Measurements from ENCODE around the gene ATF7. TPM values are rescaled to one million over a fixed set of nuclear protein-coding genes. Genes with fewer than 3 reads are reported as not detected.

The ATF7 gene
- polyA plus RNA-seq, 1 of the 3 experiments (the other 2 are of a cell fraction) = 12.8 TPM

- TF ChIP-seq, protein P1, sequence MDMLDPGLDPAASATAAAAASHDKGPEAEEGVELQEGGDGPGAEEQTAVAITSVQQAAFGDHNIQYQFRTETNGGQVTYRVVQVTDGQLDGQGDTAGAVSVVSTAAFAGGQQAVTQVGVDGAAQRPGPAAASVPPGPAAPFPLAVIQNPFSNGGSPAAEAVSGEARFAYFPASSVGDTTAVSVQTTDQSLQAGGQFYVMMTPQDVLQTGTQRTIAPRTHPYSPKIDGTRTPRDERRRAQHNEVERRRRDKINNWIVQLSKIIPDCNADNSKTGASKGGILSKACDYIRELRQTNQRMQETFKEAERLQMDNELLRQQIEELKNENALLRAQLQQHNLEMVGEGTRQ (IDR thresholded peaks at IDR 0.05; ENCODE audit: borderline replicate concordance, low read depth, low read length) = no peak
- no peak for TF ChIP-seq TEAD4 (IDR thresholded peaks at IDR 0.05; ENCODE audit: borderline replicate concordance, insufficient read depth)
- no peak for TF ChIP-seq NFIC (IDR thresholded peaks at IDR 0.05; ENCODE audit: borderline replicate concordance)
Measured at GRCh38 chr12:53476769-53477209, 149.4 kb downstream of the ATF7 start (continued).

DNA sequence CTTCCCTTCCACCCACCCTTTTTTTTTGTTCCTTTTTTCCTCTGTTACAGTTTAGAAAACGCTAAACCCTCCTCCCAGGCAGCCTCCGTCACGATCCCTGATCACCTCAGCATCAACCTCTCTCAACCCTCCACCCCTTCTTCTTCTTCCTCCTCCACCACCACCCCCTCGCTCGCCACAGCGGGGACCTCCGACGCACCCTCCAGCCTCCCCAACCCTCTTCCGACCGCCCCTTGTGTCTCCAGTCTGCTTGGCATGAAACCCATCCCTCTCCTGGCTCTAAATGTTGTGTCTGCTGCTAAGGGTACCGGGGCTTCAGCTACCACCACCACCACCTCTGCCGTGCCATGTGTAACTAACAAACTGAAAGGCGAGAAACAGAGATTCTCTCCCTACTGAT lies 151.4 kb downstream of the ATF7 start:
- 91% methylated on average over 13 of the region's 13 CpGs for WGBS (ENCODE audit: low lambda C conversion rate)
- H3K9me2 ChIP-seq = no peaks in the 10 kb centered on the region
- no peak overlapping the region for H2AFZ ChIP-seq (ENCODE audit: low read depth)
- H3F3A ChIP-seq (replicated peaks; ENCODE audit: insufficient read depth) = peaks cover 86% of the 10 kb centered on the region
- DNase-seq = no peak
- no peak overlapping the region for H3K4me3 ChIP-seq (ENCODE audit: low read depth in 2 of 2, low read length in 1 of 2)
- ChIA-PET CTCF (interaction anchor here (0.6 to 5.4 kb wide), 9 partner anchors 12 to 153 kb away, joined by 3 to 32 read pairs (median 4); partner anchors contain the start of gene AAAS), POLR2A (interaction anchor here (0.5 to 2.3 kb wide), 7 partner anchors 9 to 299 kb away, joined by 3 to 10 read pairs (median 3); no protein-coding TSS in a partner anchor)
- no peaks in the 10 kb centered on the region for H3K27me3 ChIP-seq (ENCODE audit: insufficient read depth)
- peaks cover 87 to 95% of the 10 kb centered on the region in 2 experiments for H3K36me3 ChIP-seq (replicated peaks in 1 of 2; ENCODE audit: control insufficient read depth in 1 of 2, insufficient read depth in 2 of 2, low read length in 1 of 2)
- H3K4me2 ChIP-seq = no peak overlapping the region
- H3K9me3 ChIP-seq = no peaks in the 10 kb centered on the region
- H3K4me1 ChIP-seq (ENCODE audit: control insufficient read depth in 1 of 2, insufficient read depth in 2 of 2, low read depth in 1 of 2, low read length in 1 of 2) = peaks cover under 1 to 5% of the 10 kb centered on the region in 2 experiments; a peak in 2 of 4 replicates
- peaks cover 93% of the 10 kb centered on the region for H4K20me1 ChIP-seq (ENCODE audit: insufficient read depth)
- peak overlapping the region in 1 of 2 experiments; percentile 9; a peak in 1 of 4 replicates for H3K27ac ChIP-seq (ENCODE audit: low read depth in 2 of 2, low read length in 1 of 2)
- H3K79me2 ChIP-seq (ENCODE audit: insufficient read depth) = peaks cover 91% of the 10 kb centered on the region
- TF ChIP-seq GABPA (IDR thresholded peaks at IDR 0.05; ENCODE audit: low read depth) (no peak), FOXJ3 (CRISPR knock-in tag; IDR thresholded peaks at IDR 0.05) (no peak), CTCF (IDR thresholded peaks at IDR 0.05) (no peak), GATA2 (CRISPR knock-in tag; IDR thresholded peaks at IDR 0.05) (no peak), ELF1 (IDR thresholded peaks at IDR 0.05) (no peak), RAD21 (IDR thresholded peaks at IDR 0.05; ENCODE audit: low read length) (no peak), FOSL2 (IDR thresholded peaks at IDR 0.05; ENCODE audit: borderline replicate concordance, low read depth) (no peak), EP300 (IDR thresholded peaks at IDR 0.05; ENCODE audit: borderline replicate concordance in 1 of 2, low read depth in 1 of 2, low read length in 1 of 2) (no peak), SMC3 (IDR thresholded peaks at IDR 0.05; ENCODE audit: low read depth, low read length) (no peak), USF1 (IDR thresholded peaks at IDR 0.05; ENCODE audit: borderline replicate concordance, low read depth) (no peak), MXI1 (IDR thresholded peaks at IDR 0.05; ENCODE audit: low read depth, low read length) (no peak), NFIC (IDR thresholded peaks at IDR 0.05; ENCODE audit: borderline replicate concordance) (no peak), SIN3A (IDR thresholded peaks at IDR 0.05; ENCODE audit: borderline replicate concordance, low read depth, low read length) (no peak), MEF2A (IDR thresholded peaks at IDR 0.05; ENCODE audit: borderline replicate concordance, low read depth) (no peak), POLR2AphosphoS5 (IDR thresholded peaks at IDR 0.05; ENCODE audit: low read depth, low read length) (no peak), PBX3 (IDR thresholded peaks at IDR 0.05) (no peak), FOXM1 (IDR thresholded peaks at IDR 0.05; ENCODE audit: low read depth) (no peak), MAX (IDR thresholded peaks at IDR 0.05; ENCODE audit: low read depth) (no peak)
- TF ChIP-seq, protein P2, sequence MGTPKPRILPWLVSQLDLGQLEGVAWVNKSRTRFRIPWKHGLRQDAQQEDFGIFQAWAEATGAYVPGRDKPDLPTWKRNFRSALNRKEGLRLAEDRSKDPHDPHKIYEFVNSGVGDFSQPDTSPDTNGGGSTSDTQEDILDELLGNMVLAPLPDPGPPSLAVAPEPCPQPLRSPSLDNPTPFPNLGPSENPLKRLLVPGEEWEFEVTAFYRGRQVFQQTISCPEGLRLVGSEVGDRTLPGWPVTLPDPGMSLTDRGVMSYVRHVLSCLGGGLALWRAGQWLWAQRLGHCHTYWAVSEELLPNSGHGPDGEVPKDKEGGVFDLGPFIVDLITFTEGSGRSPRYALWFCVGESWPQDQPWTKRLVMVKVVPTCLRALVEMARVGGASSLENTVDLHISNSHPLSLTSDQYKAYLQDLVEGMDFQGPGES (IDR thresholded peaks at IDR 0.05; ENCODE audit: low read depth, low read length) = no peak
- TF ChIP-seq, protein P1 (IDR thresholded peaks at IDR 0.05; ENCODE audit: borderline replicate concordance, low read depth, low read length) = no peak
- H3K9ac ChIP-seq = no peak overlapping the region

All from SK-N-SH (cell line).